NCI-H2171 (cell line): ENCODE data around the gene BHMT2.

Experiments used
- DNase-seq: peaks from one replicate; lab custom pipeline; 2025; lab: John Stamatoyannopoulos, UW

BHMT2 gene

DNA sequence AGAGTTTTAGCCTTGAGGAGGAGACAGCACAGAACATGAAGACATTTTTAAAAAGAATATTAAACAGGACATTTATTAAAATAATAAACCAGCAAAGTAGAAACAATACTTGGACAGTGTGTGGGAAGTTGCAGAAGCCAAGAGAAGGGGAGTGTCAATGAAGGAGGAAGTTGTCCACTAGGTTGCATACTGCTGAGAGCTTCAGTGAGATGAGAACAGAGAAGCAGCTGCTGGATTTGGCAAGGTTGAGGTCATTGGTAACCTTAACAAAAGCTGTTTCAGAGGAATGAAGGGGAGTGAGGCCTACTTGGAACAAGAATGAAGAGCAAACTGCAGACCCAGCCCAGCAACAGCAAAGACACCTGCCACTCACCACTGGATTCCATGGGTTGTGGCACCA, 53.4 kb downstream of the BHMT2 start:
- no peak for DNase-seq

DNA sequence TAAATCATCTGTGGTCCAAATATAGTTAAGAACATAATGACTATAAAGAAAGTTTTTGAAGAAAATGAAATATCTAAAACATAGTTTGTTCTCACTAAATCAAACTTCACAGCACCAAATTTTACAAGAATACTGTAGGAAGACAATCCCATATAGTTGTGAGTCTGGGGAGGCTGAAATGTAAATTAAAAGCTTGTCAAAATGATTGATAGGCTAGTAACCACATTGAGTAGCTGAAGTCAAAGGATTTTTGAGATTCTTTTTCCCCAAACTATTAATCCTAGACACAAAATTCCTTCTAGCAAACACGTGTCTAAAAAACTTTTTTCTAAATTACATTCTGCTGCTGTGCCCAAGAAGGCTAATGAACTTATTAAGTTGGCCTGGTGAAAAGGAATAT, 55.0 kb downstream of the BHMT2 start:
- DNase-seq = no peak

DNA sequence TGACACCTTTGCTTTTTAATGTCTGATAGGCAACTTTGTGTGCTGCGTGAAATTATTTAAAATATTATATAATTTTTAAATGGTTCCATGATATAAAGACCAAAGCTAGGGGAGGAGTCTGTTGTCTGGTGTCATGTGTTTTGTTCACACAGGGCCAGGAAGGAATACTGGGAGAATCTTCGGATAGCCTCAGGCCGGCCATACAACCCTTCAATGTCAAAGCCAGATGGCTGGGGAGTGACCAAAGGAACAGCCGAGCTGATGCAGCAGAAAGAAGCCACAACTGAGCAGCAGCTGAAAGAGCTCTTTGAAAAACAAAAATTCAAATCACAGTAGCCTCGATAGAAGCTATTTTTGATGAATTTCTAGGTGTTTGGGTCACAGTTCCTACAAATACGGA, 61.2 kb downstream of the BHMT2 start:
- DNase-seq = no peak

DNA sequence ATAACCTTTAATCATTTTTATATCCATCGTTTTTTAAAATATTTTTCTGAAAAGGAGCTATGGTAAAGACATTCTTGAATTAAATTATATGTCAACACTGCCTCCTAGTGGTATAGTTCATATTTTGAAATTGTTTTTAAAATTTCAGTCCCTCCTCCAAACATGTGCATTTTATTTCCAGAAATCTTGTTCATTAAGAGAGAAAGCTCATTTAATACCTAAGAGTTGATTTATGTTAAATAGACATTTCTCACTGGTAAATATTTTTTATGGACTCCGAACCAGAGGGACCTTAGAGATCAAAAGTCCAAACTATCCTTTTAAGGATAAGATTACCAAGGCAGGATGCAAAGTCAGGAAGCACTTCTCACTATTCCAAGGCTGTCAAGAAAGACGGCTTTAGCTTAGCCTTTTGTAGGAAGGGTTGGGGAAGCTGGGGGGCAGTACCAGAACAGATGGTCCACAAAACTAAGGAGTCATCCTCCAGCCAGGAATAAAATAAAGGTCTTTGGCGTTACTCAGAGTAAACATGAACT, 63.6 kb downstream of the BHMT2 start:
- peak; percentile 9 for DNase-seq

DNA sequence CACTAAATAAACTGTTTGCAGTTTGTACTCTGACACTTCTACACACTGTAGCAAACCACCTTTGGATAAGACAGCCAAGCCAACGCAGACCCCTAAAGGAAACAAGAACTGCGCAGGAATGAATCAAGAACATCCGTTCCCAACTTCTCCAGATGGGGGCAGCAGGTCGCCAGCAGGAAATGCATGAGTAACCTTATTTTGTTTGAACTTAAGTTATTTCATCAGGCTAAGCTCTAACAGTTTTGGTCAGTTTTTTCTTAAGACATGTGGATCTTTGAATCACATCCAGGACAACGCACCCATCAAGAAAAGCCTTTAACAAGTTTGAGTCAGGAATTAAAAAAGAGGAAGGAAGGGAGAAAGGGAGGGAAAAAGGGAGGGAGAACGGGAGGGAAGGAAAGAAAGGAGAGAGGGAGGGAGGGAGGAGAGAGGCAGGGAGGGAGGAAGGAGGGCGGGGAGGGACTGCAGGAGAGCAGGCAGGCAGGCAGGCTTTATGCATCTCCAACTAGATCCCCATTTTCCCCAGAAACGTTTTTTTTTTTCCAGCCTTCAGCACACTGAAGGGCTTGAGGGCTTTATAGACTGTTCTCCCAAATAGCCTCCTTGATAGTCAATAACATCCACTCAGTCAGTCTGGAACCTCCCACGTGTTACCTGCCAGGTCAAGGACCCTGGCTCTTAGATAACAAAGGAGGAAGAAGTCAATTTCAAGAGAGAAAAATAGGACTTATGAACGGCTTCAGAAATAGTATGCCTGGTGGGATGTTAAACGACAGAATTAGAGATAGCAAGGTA, 64.3 kb downstream of the BHMT2 start:
- peak; percentile 36 for DNase-seq

DNA sequence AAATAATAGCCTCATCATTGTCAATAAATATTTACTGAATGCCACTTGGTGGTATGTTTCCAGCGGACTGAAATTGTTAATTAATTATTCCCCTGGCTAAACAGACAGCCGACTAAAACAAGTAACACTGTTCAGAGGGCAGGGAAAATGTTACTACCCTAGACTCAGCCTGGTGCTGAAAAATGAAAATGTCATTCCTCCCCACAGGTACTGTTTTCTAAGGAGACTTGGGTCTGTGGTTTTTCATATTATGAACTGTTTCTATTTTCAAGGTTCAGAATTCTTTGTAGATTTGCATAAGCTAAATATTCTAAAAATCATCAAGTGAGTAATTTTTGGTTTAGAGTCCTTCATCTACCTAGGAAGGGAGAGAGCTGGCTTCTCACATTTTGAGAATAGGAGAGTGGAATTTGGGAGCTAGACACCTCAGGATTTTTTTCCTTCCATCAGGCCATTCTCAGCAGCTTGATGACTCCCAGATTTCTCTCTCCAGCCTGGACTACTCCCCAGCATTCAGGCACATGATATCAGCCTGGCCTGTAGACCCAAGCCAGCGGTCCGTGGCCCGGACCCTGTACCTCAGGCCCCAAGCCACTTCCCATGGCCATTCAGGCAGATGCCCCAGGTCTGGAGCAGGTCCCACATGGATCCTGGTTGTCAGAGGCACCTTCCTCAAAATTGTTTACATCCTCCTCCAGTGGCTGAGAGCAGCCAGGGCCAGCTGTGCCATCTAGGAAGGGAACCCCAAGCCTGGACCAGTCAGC, 66.4 kb downstream of the BHMT2 start:
- no peak for DNase-seq

DNA sequence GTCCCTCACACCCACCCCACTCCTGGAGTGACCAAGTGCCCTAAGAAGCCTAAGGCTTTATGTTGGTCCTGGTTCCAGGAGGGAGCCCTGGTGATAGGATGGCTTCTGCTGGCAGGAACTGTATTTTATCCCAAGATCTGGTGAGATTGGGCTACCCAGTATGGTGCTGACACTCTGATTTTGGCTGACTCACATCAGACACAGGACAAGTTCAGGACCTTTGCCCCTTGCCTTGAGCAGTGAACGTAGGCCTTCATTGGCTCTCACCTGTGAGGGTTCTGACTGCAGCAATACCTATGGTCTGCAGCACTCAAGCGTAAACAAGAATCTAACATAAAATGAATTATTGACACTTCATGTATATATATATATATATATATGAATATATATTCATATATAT, 67.1 kb downstream of the BHMT2 start:
- DNase-seq = no peak
